ENCODE data around the gene SLIT3.

GRCh38 chr5:168727547-168727946, 573.4 kb downstream of the SLIT3 start:
- TF ChIP-seq POLR2AphosphoS5 (IDR thresholded peaks at IDR 0.05; ENCODE audit: insufficient read depth in 1 of 2, low read depth in 1 of 2): no peak
- no peak for TF ChIP-seq CTCF (IDR thresholded peaks at IDR 0.05)
